Stimulated activated CD8-positive, alpha-beta memory T cell treated with anti-CD3 and anti-CD28 coated beads, Interleukin-2, amount 100 ng/mL, for 48 hours (primary cell): ENCODE results near the gene UBN1.

Experiments
- DNase-seq, 2 donors: peaks; one replicate each; pipeline ENCODE4 v3.0.0-alpha.2; 2020; ENCODE audit warnings: low read depth in 2 of 2

Gene UBN1

DNA sequence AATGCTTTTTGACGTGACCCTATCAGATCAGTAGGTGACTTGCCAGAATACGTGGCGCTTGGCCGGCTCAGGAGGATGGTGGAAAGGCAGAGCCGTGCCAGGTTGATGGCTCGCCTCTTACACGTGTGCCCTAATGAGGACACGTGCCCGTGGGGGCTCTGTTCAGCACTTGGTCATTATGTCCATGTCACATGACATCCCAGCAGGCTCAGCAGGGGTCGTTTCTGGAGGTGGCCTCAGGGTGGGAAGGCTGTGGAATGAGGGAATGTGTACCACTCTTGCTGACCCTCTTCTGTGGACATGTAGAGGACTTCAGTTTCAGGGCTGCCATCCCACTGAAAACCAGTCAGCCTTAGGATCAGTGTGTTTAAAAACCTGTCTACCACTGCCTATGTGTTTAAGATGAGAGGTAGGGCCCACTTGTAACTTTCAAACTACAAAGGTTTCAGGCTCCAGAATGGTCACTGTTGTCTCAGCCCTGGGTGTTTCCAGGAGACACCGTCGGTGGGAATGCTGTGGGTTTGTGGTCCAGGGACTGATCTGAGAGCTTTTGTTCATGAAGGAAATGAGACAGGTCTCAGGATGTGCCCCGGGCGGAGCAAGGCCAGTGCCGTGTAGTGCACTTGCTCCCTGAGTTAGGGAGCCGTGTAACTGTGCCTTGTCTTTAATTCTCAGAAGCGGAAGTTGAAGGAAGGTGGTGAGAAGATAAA, 12.1 kb downstream of the UBN1 start:
- no peak for DNase-seq

DNA sequence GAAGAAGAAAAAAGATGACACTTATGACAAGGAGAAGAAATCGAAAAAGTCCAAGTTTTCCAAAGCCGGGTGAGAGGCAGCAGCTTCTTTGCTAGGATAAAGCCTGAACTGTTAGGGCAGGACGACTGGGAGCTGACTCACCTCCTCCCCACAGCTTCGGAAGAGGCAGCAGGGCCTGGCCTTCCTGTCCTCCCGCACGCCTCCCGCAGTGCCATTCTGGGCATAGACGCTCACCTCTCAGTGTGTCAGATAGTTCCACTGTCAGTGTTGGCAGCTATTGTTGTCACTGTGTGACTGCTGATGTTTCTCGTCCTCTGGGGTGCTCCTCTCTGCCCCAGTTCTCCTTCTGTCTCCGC, 12.6 kb downstream of the UBN1 start:
- DNase-seq, result no peak

GRCh38 chr16:4860727-4861342, 13.6 kb downstream of the UBN1 start:
- DNase-seq, result no peak

DNA sequence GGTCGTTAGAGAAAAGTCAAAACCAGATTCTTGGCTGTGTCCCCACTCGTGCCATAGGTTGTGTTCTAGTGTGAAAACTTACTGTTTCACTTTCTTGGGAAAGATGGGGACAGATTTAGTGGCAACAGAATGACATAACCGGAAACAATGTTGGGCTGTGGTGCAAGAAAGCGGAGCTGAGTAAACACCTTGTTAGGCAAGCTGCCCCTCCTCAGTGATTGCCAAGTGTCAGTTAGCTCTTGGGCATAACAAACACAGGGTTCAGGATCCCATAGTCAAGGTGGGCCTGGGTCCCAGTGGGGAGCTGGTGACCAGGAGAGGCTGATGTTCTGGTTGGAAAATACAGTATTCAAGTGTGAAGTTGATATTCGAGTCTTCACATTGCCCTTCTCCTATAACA, 15.4 kb downstream of the UBN1 start:
- DNase-seq, result no peak

GRCh38 chr16:4864728-4865127, 17.4 kb downstream of the UBN1 start:
- no peak for DNase-seq

DNA sequence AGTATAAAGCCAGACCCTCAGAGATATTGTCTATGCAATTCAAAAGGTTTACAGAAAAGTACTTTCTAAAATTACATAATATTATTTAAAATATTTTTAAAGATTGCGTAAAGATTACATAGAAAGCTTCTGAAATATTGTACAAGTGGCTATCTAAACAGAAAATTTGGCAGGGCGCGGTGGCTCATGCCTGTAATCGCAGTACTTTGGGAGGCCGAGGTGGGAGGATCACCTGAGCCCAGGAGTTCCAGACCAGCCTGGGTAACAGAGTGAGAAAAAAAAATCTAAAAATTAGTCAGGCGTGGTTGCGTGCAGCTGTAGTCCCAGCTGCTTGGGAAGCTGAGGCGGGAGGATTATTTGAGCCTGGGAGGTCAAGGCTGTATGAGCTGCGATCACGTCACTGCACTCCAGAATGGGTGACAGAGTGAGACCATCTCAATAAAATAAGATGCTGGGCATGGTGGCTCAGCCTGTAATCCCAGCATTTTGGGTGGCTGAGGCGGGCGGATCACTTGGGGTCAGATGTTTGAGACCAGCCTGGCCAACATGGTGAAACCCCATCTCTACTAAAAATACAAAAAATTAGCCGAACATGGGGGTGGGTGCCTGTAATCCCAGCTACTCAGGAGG, 18.1 kb downstream of the UBN1 start:
- DNase-seq, result no peak

DNA sequence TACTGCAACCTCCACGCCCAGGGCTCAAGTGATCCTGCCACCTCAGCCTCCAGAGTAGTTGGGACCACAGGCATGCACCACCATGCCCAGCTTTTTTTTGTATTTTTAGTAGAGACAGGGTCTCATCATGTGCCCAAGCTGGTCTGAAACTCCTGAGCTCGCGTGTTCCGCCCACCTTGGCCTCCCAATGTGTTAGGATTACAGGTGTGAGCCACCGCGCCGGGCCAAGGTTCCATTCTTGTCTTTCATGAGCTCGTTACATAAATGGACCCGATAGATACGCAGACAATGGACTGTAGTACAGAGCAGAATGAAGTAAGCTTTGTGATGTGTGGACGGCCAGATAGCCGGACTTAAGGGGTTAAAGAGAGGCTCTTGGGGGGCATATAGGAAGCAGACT, 19.3 kb downstream of the UBN1 start:
- DNase-seq, result no peak

GRCh38 chr16:4868026-4868425, 20.7 kb downstream of the UBN1 start:
- DNase-seq, result no peak

GRCh38 chr16:4868535-4868934, 21.3 kb downstream of the UBN1 start:
- no peak for DNase-seq

DNA sequence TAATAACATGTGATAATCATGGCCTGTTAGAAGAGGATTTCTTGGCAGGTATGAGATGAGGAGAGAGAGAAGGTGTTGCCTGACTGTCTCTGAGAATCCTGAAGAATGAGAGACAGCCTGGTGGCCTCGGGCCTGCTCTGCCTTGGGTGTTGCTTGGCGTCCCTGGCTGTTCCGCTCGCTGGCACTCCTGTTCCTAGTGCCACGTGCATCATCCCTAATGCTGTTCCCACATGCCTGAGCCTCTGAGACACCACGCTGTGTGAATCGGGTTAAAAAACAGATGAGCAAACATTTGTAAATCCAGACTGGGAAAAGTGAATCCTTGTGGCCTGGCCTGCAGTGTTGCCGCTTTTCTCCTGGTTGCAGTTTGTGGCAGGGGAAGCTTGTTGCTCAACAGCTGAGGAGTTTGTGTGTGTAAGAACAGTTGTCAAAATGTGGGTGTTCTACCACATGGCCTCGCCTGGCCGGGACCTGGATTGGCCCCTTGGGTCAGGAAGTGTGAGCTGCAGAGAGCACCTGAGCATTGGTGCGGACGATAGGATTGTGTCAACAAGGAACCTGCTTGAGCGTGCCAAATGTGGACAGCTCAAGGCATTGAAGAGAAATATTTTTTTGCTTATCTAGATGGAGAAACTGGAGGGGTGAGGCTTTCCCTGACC, 22.0 kb downstream of the UBN1 start:
- DNase-seq, result no peak

GRCh38 chr16:4870138-4870671, 22.9 kb downstream of the UBN1 start:
- DNase-seq, result no peak

DNA sequence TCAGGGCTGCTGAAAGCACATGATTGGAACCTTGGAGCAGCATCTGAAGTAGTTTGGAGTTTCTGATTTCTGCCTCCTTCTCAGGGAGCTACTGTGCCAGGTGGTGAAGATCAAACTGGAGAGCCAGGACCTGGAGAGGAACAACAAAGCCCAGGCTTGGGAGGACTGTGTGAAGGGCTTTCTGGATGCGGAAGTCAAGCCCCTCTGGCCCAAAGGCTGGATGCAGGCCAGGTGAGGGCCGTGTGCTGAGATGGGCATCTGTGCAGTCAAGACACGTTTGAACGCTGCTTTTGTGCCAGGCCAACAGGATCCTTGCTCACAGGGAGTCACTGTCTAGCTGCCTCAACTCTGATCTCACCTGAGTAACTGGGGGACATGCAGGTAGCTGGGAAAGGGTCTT, 23.8 kb downstream of the UBN1 start:
- no peak for DNase-seq

GRCh38 chr16:4873091-4873490, 25.8 kb downstream of the UBN1 start:
- DNase-seq, result no peak

DNA sequence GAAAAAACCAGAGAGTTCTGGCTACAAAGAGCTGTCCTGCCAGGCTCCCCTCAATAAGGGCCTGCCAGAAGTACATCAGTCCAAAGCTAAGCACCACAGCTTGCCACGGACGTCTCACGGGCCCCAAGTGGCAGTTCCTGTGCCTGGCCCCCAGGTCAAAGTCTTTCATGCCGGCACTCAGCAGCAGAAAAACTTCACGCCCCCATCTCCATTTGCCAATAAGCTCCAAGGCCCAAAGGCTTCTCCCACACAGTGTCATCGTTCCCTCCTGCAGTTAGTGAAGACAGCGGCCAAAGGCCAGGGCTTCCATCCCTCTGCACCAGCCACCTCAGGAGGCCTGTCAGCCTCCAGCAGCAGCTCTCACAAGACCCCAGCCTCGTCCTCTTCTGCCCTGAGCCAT, 27.4 kb downstream of the UBN1 start:
- DNase-seq, result no peak

DNA sequence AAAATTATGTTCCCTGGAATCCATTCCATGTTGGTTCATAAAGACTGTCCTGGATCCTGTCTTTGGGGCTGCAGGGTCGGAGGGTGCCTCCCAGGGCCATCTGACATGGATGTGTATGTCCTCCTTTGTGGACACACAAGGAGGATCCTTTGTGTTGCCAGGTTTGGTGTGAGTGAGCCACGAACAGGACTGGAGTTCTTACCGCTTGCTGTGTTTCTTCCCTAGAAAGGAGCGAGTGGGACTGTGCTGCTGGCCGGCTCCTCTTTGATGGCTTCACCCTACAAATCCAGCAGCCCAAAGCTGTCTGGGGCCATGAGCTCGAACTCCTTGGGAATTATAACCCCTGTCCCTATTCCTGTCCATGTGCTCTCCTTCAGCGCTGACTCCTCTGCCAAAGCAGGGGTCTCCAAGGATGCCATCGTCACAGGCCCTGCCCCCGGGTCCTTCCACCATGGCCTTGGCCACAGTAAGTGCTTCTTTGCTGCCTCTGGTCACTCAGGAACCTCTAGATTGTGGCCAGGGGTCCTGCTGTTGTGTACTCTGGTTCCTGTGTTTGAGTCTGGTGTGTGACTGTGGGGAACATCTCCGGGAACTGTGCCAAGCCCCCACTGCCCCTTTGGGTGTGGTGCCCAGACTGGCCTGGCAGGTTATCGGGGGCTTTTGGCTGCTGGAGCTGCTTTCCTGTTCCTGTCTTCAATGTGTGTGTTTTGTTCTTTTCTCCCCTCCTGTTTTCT, 29.5 kb downstream of the UBN1 start:
- DNase-seq, result no peak

DNA sequence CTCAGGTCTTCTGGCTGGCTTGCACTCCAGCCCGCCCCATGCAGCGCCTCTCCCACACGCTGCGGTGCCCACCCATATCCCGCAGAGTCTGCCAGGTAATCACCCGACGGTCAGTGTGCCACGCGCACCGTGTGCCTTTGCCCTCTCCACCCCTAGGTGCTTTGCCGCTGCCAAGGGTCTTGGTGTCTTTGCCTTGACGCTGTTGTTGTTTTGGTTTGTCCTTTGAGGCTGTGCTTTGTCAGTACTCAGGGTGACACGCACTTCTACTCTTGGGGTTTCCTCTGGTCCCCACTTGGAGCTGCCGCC, 30.1 kb downstream of the UBN1 start:
- no peak for DNase-seq

GRCh38 chr16:4879049-4879448, 31.8 kb downstream of the UBN1 start:
- DNase-seq, result no peak

DNA sequence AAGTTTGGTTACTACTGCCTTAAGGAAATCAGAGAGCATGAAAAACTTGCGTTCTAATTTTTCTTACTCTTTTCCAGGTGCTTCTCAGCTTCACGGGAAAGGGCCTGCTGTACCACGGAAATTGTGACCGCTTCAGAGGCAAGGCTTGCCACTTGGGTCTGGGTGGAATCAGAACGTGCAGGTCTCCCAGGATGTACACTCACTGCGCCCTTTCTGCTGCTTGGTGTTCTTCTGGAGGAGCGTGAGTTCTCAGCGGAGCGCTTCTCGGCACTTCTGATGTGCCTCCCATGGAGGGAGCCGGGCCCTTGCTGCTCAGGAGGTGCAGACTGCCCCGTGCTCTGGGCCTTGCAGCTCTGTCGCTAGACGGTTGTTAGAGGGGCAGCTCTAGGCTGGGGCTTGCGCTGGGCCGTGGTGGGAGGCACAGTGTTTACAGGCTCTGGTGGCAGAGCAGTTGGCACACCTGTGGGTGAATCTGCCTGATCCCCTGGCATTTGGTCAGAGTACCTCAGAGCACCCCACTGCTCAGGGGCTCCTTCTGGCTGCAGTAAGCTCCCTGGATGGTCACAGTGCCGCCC, 32.8 kb downstream of the UBN1 start:
- DNase-seq, result no peak

DNA sequence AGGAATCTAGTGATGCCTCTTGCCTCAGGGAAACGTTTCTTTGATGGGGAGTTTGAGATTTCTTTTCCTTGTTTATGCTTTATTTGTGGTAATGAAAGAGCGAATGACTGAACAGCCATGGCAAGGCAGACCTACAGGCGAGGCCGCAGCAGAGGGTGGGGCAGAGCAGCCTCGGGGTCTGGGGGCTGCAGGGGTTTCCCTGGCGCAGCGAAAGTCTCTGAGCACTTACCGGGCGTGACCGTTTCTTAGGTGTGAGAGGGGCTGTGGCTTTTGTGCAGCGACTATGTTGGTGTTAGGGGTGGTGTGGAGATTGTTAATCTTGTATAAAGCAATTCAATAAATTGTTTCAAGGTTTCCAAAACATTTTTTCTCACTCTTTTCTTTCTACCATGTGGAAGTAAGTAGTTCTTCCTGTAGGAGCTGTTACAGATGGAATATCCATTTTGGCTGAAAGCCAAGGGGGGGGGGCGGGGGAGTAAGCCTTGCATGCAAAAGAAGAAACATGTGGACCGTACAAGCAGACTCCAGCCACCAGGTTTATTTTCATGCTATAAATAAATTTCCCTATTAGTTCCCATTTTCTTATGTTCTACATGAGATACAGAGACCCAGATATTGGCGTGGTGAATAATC, 34.8 kb downstream of the UBN1 start:
- DNase-seq, result no peak

DNA sequence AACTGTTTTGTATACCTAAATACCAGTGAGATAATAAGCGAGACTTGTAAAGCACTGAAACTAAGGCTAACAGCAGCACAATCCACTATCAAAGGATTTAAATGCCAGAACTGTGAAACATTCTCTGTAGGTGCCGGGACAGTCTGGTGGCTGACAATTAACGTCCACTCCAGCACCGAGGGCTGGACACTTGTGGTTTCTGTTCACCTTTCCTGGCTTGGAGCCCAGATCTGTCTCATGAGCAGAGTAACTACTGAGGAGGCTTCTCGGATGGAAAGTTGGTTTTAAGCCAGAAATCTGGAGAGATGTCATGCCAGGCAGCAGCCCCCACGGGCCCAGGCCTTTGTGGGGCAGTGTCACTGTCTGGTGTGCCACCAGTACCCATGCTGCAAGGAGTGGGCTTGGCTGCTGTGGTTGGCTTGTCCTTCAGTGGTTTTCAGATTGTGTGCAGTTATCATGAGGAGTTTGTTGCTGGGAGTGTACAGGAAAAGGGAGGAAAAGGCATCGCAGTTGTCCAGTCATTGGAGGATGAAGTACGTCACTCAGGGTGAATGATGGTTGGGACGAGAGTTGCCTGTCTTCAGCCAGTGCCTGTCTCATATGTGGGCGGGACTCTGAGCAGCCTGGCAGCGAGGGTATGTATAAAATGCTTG, 35.5 kb downstream of the UBN1 start:
- DNase-seq, result no peak

GRCh38 chr16:4883501-4883900, 36.2 kb downstream of the UBN1 start:
- no peak for DNase-seq
